ENCODE measurements around the gene ELL.
"Not testable (repeated sequence)": the region's sequence is repeated elsewhere in the genome, so short reads cannot be mapped to it uniquely, and the experiment has no call there.

The ELL gene

GRCh38 chr19:18531485-18531884 lies 9.6 kb upstream of the ELL start:
- no peak for DNase-seq (ENCODE audit: low read depth)

GRCh38 chr19:18529782-18530181 lies 7.9 kb upstream of the ELL start:
- DNase-seq (ENCODE audit: low read depth): no peak

GRCh38 chr19:18526316-18526715 lies 4.4 kb upstream of the ELL start:
- DNase-seq (ENCODE audit: low read depth): no peak

GRCh38 chr19:18523841-18524240 lies 2.0 kb upstream of the ELL start:
- DNase-seq (ENCODE audit: low read depth): no peak

- not testable (repeated sequence) for DNase-seq (ENCODE audit: low read depth)
Observed at GRCh38 chr19:18522862-18523440, 1.1 kb upstream of the ELL start.

GRCh38 chr19:18522124-18522861 lies 423 bp upstream of the ELL start:
- DNase-seq (ENCODE audit: low read depth): peak; percentile 98

GRCh38 chr19:18520848-18521691 lies 800 bp downstream of the ELL start:
- no peak for DNase-seq (ENCODE audit: low read depth)

- no peak for DNase-seq (ENCODE audit: low read depth)
Observed at GRCh38 chr19:18519962-18520847, 1.7 kb downstream of the ELL start.

- no peak for DNase-seq (ENCODE audit: low read depth)
Observed at GRCh38 chr19:18518639-18519038, 3.2 kb downstream of the ELL start.

GRCh38 chr19:18517606-18518005 lies 4.3 kb downstream of the ELL start:
- no peak for DNase-seq (ENCODE audit: low read depth)

- DNase-seq (ENCODE audit: low read depth): no peak
Observed at GRCh38 chr19:18515959-18516358, 5.9 kb downstream of the ELL start.

- no peak for DNase-seq (ENCODE audit: low read depth)
Observed at GRCh38 chr19:18514800-18515682, 6.8 kb downstream of the ELL start.

- DNase-seq (ENCODE audit: low read depth): no peak
Observed at GRCh38 chr19:18513868-18514267, 8.0 kb downstream of the ELL start.

GRCh38 chr19:18510216-18510615 lies 11.7 kb downstream of the ELL start:
- no peak for DNase-seq (ENCODE audit: low read depth)

GRCh38 chr19:18508585-18508984 lies 13.3 kb downstream of the ELL start:
- DNase-seq (ENCODE audit: low read depth): no peak

GRCh38 chr19:18507727-18508440 lies 14.0 kb downstream of the ELL start:
- no peak for DNase-seq (ENCODE audit: low read depth)

GRCh38 chr19:18507021-18507726 lies 14.7 kb downstream of the ELL start:
- peak; percentile 45 for DNase-seq (ENCODE audit: low read depth)

- DNase-seq (ENCODE audit: low read depth): no peak
Observed at GRCh38 chr19:18506101-18506930, 15.6 kb downstream of the ELL start.
